Calu3 (cell line): ENCODE results near the gene GPR176. TPM values are rescaled to one million over a fixed set of nuclear protein-coding genes. Genes with fewer than 3 reads are reported as not detected.

ENCODE experiments used
- BruUV-seq: library from RNA; stranded (reverse); fragments of 400-500 nt; replicated peaks from 2 replicates; lab custom pipeline; 2021; lab: Mats Ljungman, UMichigan
- CTCF ChIA-PET: fragments of 300-600 bp; sonication (Branson Sonifier 250); formaldehyde crosslinking; loops from one replicate; lab custom pipeline; 2022; ENCODE audit warnings: antibody characterized with exemption; lab: Charles Lee
- DNase-seq: peaks from one replicate; pipeline ENCODE4 v3.0.0; 2022
- H3K27ac Mint-ChIP-seq: one replicate; pipeline ENCODE4 v1.8.0; 2022; ENCODE audit warnings: mixed read lengths; ENCODE audit not compliant: unreplicated experiment
- H3K27me3 Mint-ChIP-seq: one replicate; pipeline ENCODE4 v1.8.0; 2022; ENCODE audit warnings: mixed read lengths; ENCODE audit not compliant: unreplicated experiment
- H3K36me3 Mint-ChIP-seq: one replicate; pipeline ENCODE4 v1.8.0; 2022; ENCODE audit warnings: mild to moderate bottlenecking, moderate library complexity, mixed read lengths; ENCODE audit not compliant: insufficient read depth, unreplicated experiment
- H3K4me1 Mint-ChIP-seq: one replicate; pipeline ENCODE4 v1.8.0; 2022; ENCODE audit warnings: mild to moderate bottlenecking, low read depth, mixed read lengths; ENCODE audit not compliant: unreplicated experiment
- H3K4me3 Mint-ChIP-seq: one replicate; pipeline ENCODE4 v1.8.0; 2022; ENCODE audit warnings: mild to moderate bottlenecking, low read depth, moderate library complexity, mixed read lengths; ENCODE audit not compliant: unreplicated experiment
- H3K9me3 Mint-ChIP-seq: one replicate; pipeline ENCODE4 v1.8.0; 2022; ENCODE audit warnings: low read depth, mixed read lengths; ENCODE audit not compliant: unreplicated experiment
- intact Hi-C: fragments of 100-400 bp; cut with micrococcal nuclease; formaldehyde crosslinking; loops from one replicate; pipeline ENCODE4 v1.10.0; 2022; ENCODE audit not compliant: unreplicated experiment
- total RNA-seq: library from RNA; stranded (reverse); gene quantifications from 2 replicates; pipeline ENCODE4 v1.2.3, GENCODE V29; 2022
- TF ChIP-seq, protein P1 (sequence below): fragments of 200-600 bp; IDR thresholded peaks from one replicate; pipeline ENCODE4 v1.8.0; 2022; ENCODE audit warnings: antibody characterized with exemption; ENCODE audit not compliant: unreplicated experiment

GPR176 gene
- total RNA-seq, 1 experiment from 2014 or later = 10.2 TPM

DNA sequence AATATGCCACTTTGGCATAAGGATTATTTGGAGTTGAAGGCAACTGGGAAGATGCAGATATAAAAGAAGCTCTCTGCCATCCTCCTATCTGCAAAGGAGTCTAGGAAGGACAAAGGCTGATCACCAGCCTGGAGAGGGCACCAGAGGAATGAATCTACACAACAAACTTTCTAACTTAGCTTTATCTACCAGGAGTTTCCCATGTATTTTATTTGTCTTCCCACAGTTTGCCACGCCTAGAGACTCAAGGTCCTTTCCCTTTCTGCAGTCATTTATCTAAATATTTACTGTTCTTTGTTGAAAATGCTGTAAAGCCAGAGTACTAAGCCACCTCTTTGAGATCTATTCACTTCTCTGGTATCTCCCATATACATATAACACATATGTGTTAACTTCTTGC, 32.2 kb downstream of the GPR176 start:
- Mint-ChIP-seq H3K27me3 (no peaks in the 10 kb centered on the region), H3K4me3 (no peak overlapping the region), H3K9me3 (no peaks in the 10 kb centered on the region), H3K27ac (no peak overlapping the region), H3K36me3 (no peaks in the 10 kb centered on the region), H3K4me1 (peaks cover 24% of the 10 kb centered on the region)
- DNase-seq = peak; percentile 10
- CTCF ChIA-PET = interaction anchor here (0.6 to 1.3 kb wide), 9 partner anchors 9 to 219 kb away, joined by 3 to 5 read pairs (median 3); partner anchors contain the start of genes EIF2AK4 and FSIP1
- intact Hi-C loops = loop anchor here (5.0 kb wide), 1 partner anchor 89 kb away; no protein-coding TSS in a partner anchor
- TF ChIP-seq, protein P1, sequence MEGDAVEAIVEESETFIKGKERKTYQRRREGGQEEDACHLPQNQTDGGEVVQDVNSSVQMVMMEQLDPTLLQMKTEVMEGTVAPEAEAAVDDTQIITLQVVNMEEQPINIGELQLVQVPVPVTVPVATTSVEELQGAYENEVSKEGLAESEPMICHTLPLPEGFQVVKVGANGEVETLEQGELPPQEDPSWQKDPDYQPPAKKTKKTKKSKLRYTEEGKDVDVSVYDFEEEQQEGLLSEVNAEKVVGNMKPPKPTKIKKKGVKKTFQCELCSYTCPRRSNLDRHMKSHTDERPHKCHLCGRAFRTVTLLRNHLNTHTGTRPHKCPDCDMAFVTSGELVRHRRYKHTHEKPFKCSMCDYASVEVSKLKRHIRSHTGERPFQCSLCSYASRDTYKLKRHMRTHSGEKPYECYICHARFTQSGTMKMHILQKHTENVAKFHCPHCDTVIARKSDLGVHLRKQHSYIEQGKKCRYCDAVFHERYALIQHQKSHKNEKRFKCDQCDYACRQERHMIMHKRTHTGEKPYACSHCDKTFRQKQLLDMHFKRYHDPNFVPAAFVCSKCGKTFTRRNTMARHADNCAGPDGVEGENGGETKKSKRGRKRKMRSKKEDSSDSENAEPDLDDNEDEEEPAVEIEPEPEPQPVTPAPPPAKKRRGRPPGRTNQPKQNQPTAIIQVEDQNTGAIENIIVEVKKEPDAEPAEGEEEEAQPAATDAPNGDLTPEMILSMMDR = no peak
- BruUV-seq = no TSS peak

DNA sequence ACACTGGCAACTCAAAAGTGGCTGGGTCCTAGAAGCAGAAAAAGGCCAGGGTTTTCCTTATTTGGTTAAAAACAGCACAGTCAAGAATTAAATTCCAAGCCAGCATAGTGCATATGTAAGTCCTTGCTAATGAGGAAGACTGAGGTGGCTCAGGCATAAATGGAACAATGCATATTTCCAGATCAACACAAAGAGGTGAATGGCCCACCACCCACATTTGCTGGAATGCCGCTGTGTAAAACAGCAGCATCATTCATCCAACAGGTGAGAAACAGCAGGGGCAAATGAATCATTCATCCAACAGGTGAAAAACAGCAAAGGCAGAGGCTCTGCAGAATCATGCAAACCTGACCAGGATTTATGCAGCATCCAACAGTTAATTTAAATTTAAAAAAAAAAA, 32.9 kb downstream of the GPR176 start:
- H3K4me1 Mint-ChIP-seq = peaks cover 24% of the 10 kb centered on the region
- H3K27me3 Mint-ChIP-seq = no peaks in the 10 kb centered on the region
- no TSS peak for BruUV-seq
- no peaks in the 10 kb centered on the region for H3K9me3 Mint-ChIP-seq
- H3K36me3 Mint-ChIP-seq = no peaks in the 10 kb centered on the region
- no peak for DNase-seq
- no peak overlapping the region for H3K4me3 Mint-ChIP-seq
- intact Hi-C loops = loop anchor here (5.0 kb wide), 1 partner anchor 90 kb away; no protein-coding TSS in a partner anchor
- CTCF ChIA-PET = interaction anchor here (0.6 to 1.3 kb wide), 7 partner anchors 10 to 105 kb away, joined by 3 to 5 read pairs (median 3); partner anchors contain the start of gene FSIP1
- TF ChIP-seq, protein P1 = no peak
- H3K27ac Mint-ChIP-seq = no peak overlapping the region

DNA sequence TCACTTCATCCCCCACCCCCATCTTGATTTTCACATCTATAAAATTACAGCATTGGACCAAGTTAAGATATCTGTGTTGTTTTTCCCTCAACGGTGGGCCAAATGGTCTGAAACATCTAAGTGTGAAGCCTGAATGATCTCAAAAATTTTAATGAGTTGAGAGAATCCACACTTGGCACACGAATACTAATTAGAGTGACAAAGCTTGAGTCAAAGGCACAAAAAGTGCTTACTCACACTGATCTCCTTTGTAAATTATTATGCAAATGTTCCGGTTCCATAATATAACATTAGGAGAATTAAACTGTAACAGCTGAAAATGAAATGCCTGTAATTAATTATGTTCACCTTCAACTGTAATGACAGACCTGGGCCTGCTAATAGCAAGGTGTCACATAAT, 33.6 kb downstream of the GPR176 start:
- CTCF ChIA-PET = no interaction called here

DNA sequence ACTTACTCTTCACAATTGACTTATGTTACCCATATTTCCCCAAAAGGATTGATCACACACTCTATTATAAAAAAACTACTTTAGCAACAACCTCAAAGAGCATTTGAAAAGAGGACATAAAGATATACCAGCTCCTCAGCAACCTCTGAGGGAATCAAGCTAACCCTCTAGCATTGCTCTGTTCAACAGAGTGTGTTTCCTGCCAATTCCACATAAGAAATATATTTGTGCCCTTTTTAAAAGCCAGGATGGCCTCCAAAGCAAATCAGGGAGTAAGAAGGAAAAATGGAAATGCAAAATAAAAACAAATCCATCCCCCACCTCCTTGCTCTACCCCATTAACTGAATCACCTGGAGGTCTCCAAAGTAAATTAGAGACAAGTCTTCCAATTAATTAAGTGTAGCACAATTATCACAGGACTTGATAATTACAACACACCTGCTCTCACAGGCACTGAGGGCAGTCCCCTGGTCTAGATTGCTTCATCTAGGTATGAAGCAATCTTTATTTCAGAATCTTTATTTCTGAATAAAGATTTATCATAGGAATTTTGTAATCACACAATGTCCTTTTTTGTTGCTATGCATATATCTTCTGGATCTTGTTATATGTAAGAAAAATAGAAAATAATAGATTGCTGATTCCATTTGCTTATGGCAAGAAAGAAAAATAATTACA, 34.8 kb downstream of the GPR176 start:
- Mint-ChIP-seq H3K36me3 (no peaks in the 10 kb centered on the region), H3K27ac (no peak overlapping the region), H3K4me3 (no peak overlapping the region), H3K9me3 (no peaks in the 10 kb centered on the region), H3K4me1 (peaks cover 24% of the 10 kb centered on the region), H3K27me3 (no peaks in the 10 kb centered on the region)
- CTCF ChIA-PET = no interaction called here
- DNase-seq = no peak
- TF ChIP-seq, protein P1 = no peak
- no TSS peak for BruUV-seq
- intact Hi-C loops = loop anchor here (5.0 kb wide), 1 partner anchor 92 kb away; no protein-coding TSS in a partner anchor

More for the DNA sequence above, 33.6 kb downstream of the GPR176 start:
- Mint-ChIP-seq H3K27ac (no peak overlapping the region), H3K4me3 (no peak overlapping the region), H3K36me3 (no peaks in the 10 kb centered on the region), H3K27me3 (no peaks in the 10 kb centered on the region), H3K9me3 (no peaks in the 10 kb centered on the region), H3K4me1 (peaks cover 24% of the 10 kb centered on the region)
- TF ChIP-seq, protein P1 = no peak
- BruUV-seq = no TSS peak
- intact Hi-C loops = loop anchor here (5.0 kb wide), 1 partner anchor 91 kb away; no protein-coding TSS in a partner anchor
- no peak for DNase-seq
